Measurements from ENCODE around the gene MAN2B1.

DNA sequence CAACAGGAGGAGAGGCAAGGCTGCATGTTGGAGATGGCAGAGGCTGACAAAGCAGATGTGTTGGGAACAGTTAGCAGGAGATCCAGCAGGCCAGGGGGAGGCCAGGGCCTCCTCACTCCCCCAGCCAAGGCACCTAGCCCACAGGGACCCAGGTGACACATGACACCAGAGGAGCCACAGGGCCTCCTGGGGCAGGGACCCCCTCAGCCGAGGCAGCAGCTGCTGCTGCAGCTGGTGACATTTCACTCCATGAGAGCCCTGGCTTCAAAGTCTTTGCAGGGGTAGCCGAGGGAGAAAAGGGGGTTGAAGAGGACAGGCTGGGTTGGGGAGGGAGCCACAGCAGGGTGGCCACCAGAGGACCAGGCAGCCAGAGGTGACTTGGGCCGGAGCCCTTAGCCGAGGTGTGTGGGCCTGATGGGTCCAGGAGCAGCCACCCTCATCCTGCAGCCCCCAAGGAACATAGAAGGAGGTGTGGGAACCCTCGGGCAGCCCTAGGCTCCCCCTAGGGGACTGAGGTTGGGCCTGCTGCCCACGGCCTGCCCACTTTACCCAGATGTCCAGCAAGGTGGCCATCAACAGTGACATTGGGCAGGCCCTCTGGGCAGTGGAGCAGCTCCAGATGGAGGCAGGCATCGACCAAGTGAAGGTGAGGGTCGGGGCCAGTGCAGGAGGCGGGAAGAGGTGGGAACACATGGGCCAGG is 21.1 kb upstream of the MAN2B1 start, which contains the start of gene GNG14:
- TF ChIP-seq, protein P1, sequence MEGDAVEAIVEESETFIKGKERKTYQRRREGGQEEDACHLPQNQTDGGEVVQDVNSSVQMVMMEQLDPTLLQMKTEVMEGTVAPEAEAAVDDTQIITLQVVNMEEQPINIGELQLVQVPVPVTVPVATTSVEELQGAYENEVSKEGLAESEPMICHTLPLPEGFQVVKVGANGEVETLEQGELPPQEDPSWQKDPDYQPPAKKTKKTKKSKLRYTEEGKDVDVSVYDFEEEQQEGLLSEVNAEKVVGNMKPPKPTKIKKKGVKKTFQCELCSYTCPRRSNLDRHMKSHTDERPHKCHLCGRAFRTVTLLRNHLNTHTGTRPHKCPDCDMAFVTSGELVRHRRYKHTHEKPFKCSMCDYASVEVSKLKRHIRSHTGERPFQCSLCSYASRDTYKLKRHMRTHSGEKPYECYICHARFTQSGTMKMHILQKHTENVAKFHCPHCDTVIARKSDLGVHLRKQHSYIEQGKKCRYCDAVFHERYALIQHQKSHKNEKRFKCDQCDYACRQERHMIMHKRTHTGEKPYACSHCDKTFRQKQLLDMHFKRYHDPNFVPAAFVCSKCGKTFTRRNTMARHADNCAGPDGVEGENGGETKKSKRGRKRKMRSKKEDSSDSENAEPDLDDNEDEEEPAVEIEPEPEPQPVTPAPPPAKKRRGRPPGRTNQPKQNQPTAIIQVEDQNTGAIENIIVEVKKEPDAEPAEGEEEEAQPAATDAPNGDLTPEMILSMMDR (IDR thresholded peaks at IDR 0.05; ENCODE audit: poor library complexity), result no peak
- TF ChIP-seq EZH2 (IDR thresholded peaks at IDR 0.05; ENCODE audit: borderline replicate concordance) (no peak), EZH2phosphoT487 (IDR thresholded peaks at IDR 0.05; ENCODE audit: low read depth, severe bottlenecking, unreplicated experiment) (no peak)
